SKM-1 treated with dmso at 0.1 percent for 144 hours (cell line): ENCODE results near the gene ELOVL3.

ENCODE experiments used
- DNase-seq: peaks from one replicate; lab custom pipeline; 2025; ENCODE audit not compliant: unreplicated experiment; lab: John Stamatoyannopoulos, UW

Gene ELOVL3

GRCh38 chr10:102226542-102226870, 407 bp downstream of the ELOVL3 start:
- no peak for DNase-seq

- peak; percentile 92 for DNase-seq
Observed at GRCh38 chr10:102227050-102227449, 951 bp downstream of the ELOVL3 start.

GRCh38 chr10:102229810-102230263, 3.7 kb downstream of the ELOVL3 start:
- DNase-seq, result peak; percentile 72

- DNase-seq, result no peak
Observed at GRCh38 chr10:102230264-102230860, 4.3 kb downstream of the ELOVL3 start.

GRCh38 chr10:102230861-102231356, 4.8 kb downstream of the ELOVL3 start:
- no peak for DNase-seq

GRCh38 chr10:102231357-102232318, 5.5 kb downstream of the ELOVL3 start:
- DNase-seq, result peak; percentile 23

GRCh38 chr10:102233997-102234396, 7.9 kb downstream of the ELOVL3 start:
- no peak for DNase-seq

GRCh38 chr10:102234888-102235597, 8.9 kb downstream of the ELOVL3 start:
- DNase-seq, result no peak

GRCh38 chr10:102235598-102235920, 9.5 kb downstream of the ELOVL3 start:
- no peak for DNase-seq

- DNase-seq, result no peak
Observed at GRCh38 chr10:102236006-102236405, 9.9 kb downstream of the ELOVL3 start.

GRCh38 chr10:102237711-102238252, 11.7 kb downstream of the ELOVL3 start:
- no peak for DNase-seq

GRCh38 chr10:102240467-102241031, 14.4 kb downstream of the ELOVL3 start:
- DNase-seq, result no peak

GRCh38 chr10:102241032-102241443, 14.9 kb downstream of the ELOVL3 start:
- DNase-seq, result no peak

- DNase-seq, result peak; percentile 81
Observed at GRCh38 chr10:102241444-102242117, 15.5 kb downstream of the ELOVL3 start, which contains the start of gene PITX3. PITX3 (minus strand) TSS chr10:102241512; CDS start chr10:102232080, 9,432 bp downstream.

GRCh38 chr10:102242118-102242485, 16.0 kb downstream of the ELOVL3 start:
- no peak for DNase-seq

GRCh38 chr10:102243309-102243708, 17.2 kb downstream of the ELOVL3 start:
- no peak for DNase-seq

- DNase-seq, result peak; percentile 99
Observed at GRCh38 chr10:102245082-102245931, 19.2 kb downstream of the ELOVL3 start, which contains the start of gene GBF1. GBF1 (plus strand) TSS chr10:102245532; CDS start chr10:102258939, 13,407 bp downstream.

- no peak for DNase-seq
Observed at GRCh38 chr10:102245932-102246251, 19.8 kb downstream of the ELOVL3 start.

- DNase-seq, result no peak
Observed at GRCh38 chr10:102246261-102246660, 20.2 kb downstream of the ELOVL3 start.
